HEK293 (cell line): ENCODE results near the gene GNB2.

Experiments
- CTCF ChIA-PET: fragments of 350-600 bp; formaldehyde crosslinking; extraction: SDS; loops from one replicate; lab custom pipeline; 2021; ENCODE audit warnings: antibody characterized with exemption; lab: Yijun Ruan, JAX
- POLR2A ChIA-PET: fragments of 300-600 bp; formaldehyde crosslinking; extraction: SDS; loops from one replicate; lab custom pipeline; 2020; ENCODE audit warnings: antibody characterized with exemption, inconsistent platforms; lab: Yijun Ruan, JAX
- H3K27ac ChIP-seq: fragments of 200-500 bp; sonication (Bioruptor generic); 2 replicates; pipeline ENCODE4 v1.5.1; 2014; ENCODE audit warnings: low read depth, low read length, control low read depth, inconsistent platforms; ENCODE audit errors: extremely low read depth
- H3K36me3 ChIP-seq, 2 experiments: fragments of 200-500 bp in 1 of 2; sonication (Bioruptor generic) in 1 of 2; 1 replicate in 1 of 2; 2 replicates in 1 of 2; pipeline ENCODE4 v1.5.1; 2014 to 2017; ENCODE audit warnings: inconsistent platforms in 2 of 2, low read length in 2 of 2; ENCODE audit not compliant: control insufficient read depth in 2 of 2, insufficient read depth in 1 of 2
- H3K4me1 ChIP-seq: fragments of 200-500 bp; sonication (Bioruptor generic); 2 replicates; pipeline ENCODE4 v1.5.1; 2014; ENCODE audit warnings: mild to moderate bottlenecking, low read length, inconsistent platforms; ENCODE audit not compliant: control insufficient read depth, insufficient read depth
- H3K4me3 ChIP-seq: 2 replicates; pipeline ENCODE4 v1.5.1; 2011; ENCODE audit warnings: low read depth, mild to moderate bottlenecking, control low read depth, low read length, moderate library complexity
- H3K9me3 ChIP-seq: fragments of 200-500 bp; sonication (Bioruptor generic); 2 replicates; pipeline ENCODE4 v1.5.1; 2014; ENCODE audit warnings: low read depth, low read length, inconsistent platforms; ENCODE audit not compliant: control insufficient read depth, insufficient read depth
- GFI1B ChIP-seq: fragments of 450-650 bp; formaldehyde crosslinking; IDR thresholded peaks from 2 replicates; pipeline ENCODE4 v1.5.1; 2016; ENCODE audit warnings: missing biosample characterization, missing genetic modification characterization
- GLI2 ChIP-seq: fragments of 450-650 bp; formaldehyde crosslinking; IDR thresholded peaks from 2 replicates; pipeline ENCODE4; 2017; ENCODE audit warnings: missing biosample characterization, missing genetic modification characterization, low read depth, borderline replicate concordance
- TRIM28 ChIP-seq: IDR thresholded peaks from 2 replicates; pipeline ENCODE4 v1.6.1; 2011; ENCODE audit warnings: low read length, control low read depth, borderline replicate concordance
- ZNF155 ChIP-seq: fragments of 450-650 bp; formaldehyde crosslinking; IDR thresholded peaks from 2 replicates; pipeline ENCODE4 v1.5.1; 2016; ENCODE audit warnings: missing biosample characterization, missing genetic modification characterization
- ZNF169 ChIP-seq: fragments of 450-650 bp; formaldehyde crosslinking; IDR thresholded peaks from 2 replicates; pipeline ENCODE4 v1.5.1; 2016; ENCODE audit warnings: missing biosample characterization, missing genetic modification characterization
- ZNF202 ChIP-seq: fragments of 450-650 bp; formaldehyde crosslinking; IDR thresholded peaks from 2 replicates; pipeline ENCODE4 v1.5.1; 2016; ENCODE audit warnings: missing biosample characterization, missing genetic modification characterization, borderline replicate concordance
- ZNF221 ChIP-seq: fragments of 450-650 bp; formaldehyde crosslinking; IDR thresholded peaks from 2 replicates; pipeline ENCODE4 v1.5.1; 2017; ENCODE audit warnings: missing biosample characterization, missing genetic modification characterization, borderline replicate concordance
- ZNF404 ChIP-seq: fragments of 450-650 bp; formaldehyde crosslinking; IDR thresholded peaks from 2 replicates; pipeline ENCODE4 v1.5.1; 2017; ENCODE audit warnings: missing biosample characterization, missing genetic modification characterization
- ZNF423 ChIP-seq: fragments of 450-650 bp; formaldehyde crosslinking; IDR thresholded peaks from 2 replicates; pipeline ENCODE4 v1.5.1; 2016; ENCODE audit warnings: missing biosample characterization, missing genetic modification characterization
- ZNF514 ChIP-seq: fragments of 450-650 bp; formaldehyde crosslinking; IDR thresholded peaks from 2 replicates; pipeline ENCODE4 v1.5.1; 2016; ENCODE audit warnings: missing biosample characterization, missing genetic modification characterization
- ZNF549 ChIP-seq: fragments of 450-650 bp; IDR thresholded peaks from 2 replicates; pipeline ENCODE4 v1.5.1; 2018; ENCODE audit warnings: missing biosample characterization, missing genetic modification characterization, mild to moderate bottlenecking, inconsistent platforms, moderate library complexity
- ZNF660 ChIP-seq: fragments of 450-650 bp; IDR thresholded peaks from 2 replicates; pipeline ENCODE4 v1.5.1; 2018; ENCODE audit warnings: missing biosample characterization, mild to moderate bottlenecking, missing genetic modification characterization
- ZNF707 ChIP-seq: fragments of 450-650 bp; formaldehyde crosslinking; IDR thresholded peaks from 2 replicates; pipeline ENCODE4 v1.5.1; 2016; ENCODE audit warnings: missing biosample characterization, missing genetic modification characterization
- ZNF747 ChIP-seq: fragments of 450-650 bp; formaldehyde crosslinking; IDR thresholded peaks from 2 replicates; pipeline ENCODE4 v1.5.1; 2016; ENCODE audit warnings: missing biosample characterization, missing genetic modification characterization
- ZNF837 ChIP-seq: fragments of 450-650 bp; formaldehyde crosslinking; IDR thresholded peaks from 2 replicates; pipeline ENCODE4 v1.5.1; 2016; ENCODE audit warnings: missing biosample characterization, missing genetic modification characterization
- ZSCAN16 ChIP-seq: fragments of 450-650 bp; formaldehyde crosslinking; IDR thresholded peaks from 2 replicates; pipeline ENCODE4 v1.5.1; 2016; ENCODE audit warnings: missing biosample characterization, missing genetic modification characterization
- ZSCAN23 ChIP-seq: fragments of 450-650 bp; formaldehyde crosslinking; IDR thresholded peaks from 2 replicates; pipeline ENCODE4 v1.5.1; 2016; ENCODE audit warnings: missing biosample characterization, missing genetic modification characterization
- ZSCAN30 ChIP-seq: fragments of 450-650 bp; IDR thresholded peaks from 2 replicates; pipeline ENCODE4 v1.5.1; 2018; ENCODE audit warnings: missing biosample characterization, mild to moderate bottlenecking, missing genetic modification characterization, moderate library complexity
- TF ChIP-seq, protein P1 (sequence below): fragments of 450-650 bp; formaldehyde crosslinking; IDR thresholded peaks from 2 replicates; pipeline ENCODE4 v1.5.1; 2016; ENCODE audit warnings: missing biosample characterization, missing genetic modification characterization
- TF ChIP-seq, protein P2 (sequence below): fragments of 450-650 bp; formaldehyde crosslinking; IDR thresholded peaks from 2 replicates; pipeline ENCODE4 v1.5.1; 2016; ENCODE audit warnings: missing biosample characterization, missing genetic modification characterization
- TF ChIP-seq, protein P3 (sequence below): fragments of 450-650 bp; formaldehyde crosslinking; IDR thresholded peaks from 2 replicates; pipeline ENCODE4 v1.5.1; 2017; ENCODE audit warnings: missing biosample characterization, missing genetic modification characterization
- TF ChIP-seq, protein P4 (sequence below): fragments of 450-650 bp; formaldehyde crosslinking; IDR thresholded peaks from 2 replicates; pipeline ENCODE4 v1.5.1; 2016; ENCODE audit warnings: missing biosample characterization, missing genetic modification characterization
- TF ChIP-seq, protein P5 (sequence below): fragments of 450-650 bp; formaldehyde crosslinking; IDR thresholded peaks from 2 replicates; pipeline ENCODE4 v1.5.1; 2017; ENCODE audit warnings: missing biosample characterization, missing genetic modification characterization

GNB2 gene

DNA sequence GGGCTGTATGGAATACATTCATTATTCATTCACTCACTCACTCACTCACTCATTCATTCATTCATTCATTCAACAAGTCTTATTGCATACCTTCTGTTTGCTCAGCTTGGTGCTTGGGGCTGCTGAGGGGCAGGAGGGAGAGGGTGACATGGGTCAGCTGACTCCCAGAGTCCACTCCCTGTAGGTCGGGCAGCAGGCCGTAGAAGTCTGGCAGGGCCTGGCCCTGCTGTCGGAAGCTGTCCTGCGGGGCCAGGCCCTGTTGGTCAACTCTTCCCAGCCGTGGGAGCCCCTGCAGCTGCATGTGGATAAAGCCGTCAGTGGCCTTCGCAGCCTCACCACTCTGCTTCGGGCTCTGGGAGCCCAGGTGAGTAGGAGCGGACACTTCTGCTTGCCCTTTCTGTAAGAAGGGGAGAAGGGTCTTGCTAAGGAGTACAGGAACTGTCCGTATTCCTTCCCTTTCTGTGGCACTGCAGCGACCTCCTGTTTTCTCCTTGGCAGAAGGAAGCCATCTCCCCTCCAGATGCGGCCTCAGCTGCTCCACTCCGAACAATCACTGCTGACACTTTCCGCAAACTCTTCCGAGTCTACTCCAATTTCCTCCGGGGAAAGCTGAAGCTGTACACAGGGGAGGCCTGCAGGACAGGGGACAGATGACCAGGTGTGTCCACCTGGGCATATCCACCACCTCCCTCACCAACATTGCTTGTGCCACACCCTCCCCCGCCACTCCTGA is 49.1 kb downstream of the GNB2 start:
- no peak overlapping the region for H3K27ac ChIP-seq
- H3K9me3 ChIP-seq: no peaks in the 10 kb centered on the region
- TF ChIP-seq ZNF514 (tag by site-specific recombination) (no peak), GLI2 (tag by site-specific recombination) (no peak), ZNF221 (tag by site-specific recombination) (no peak), ZNF747 (tag by site-specific recombination) (no peak), ZNF404 (tag by site-specific recombination) (no peak), ZSCAN16 (no peak), ZNF169 (tag by site-specific recombination) (no peak)
- TF ChIP-seq, protein P1, sequence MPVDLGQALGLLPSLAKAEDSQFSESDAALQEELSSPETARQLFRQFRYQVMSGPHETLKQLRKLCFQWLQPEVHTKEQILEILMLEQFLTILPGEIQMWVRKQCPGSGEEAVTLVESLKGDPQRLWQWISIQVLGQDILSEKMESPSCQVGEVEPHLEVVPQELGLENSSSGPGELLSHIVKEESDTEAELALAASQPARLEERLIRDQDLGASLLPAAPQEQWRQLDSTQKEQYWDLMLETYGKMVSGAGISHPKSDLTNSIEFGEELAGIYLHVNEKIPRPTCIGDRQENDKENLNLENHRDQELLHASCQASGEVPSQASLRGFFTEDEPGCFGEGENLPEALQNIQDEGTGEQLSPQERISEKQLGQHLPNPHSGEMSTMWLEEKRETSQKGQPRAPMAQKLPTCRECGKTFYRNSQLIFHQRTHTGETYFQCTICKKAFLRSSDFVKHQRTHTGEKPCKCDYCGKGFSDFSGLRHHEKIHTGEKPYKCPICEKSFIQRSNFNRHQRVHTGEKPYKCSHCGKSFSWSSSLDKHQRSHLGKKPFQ (tag by site-specific recombination): no peak
- ChIA-PET CTCF (interaction anchor here (1.0 to 10.1 kb wide), 2 partner anchors 16 to 24 kb away, joined by 3 to 100 read pairs; partner anchors contain the start of gene POP7), POLR2A (interaction anchor here (0.5 to 2.2 kb wide), 2 partner anchors 8 to 17 kb away, joined by 3 to 8 read pairs; partner anchors contain the start of gene POP7)
- no peak overlapping the region for H3K4me3 ChIP-seq
- H3K36me3 ChIP-seq: no peaks in the 10 kb centered on the region
- no peaks in the 10 kb centered on the region for H3K4me1 ChIP-seq

DNA sequence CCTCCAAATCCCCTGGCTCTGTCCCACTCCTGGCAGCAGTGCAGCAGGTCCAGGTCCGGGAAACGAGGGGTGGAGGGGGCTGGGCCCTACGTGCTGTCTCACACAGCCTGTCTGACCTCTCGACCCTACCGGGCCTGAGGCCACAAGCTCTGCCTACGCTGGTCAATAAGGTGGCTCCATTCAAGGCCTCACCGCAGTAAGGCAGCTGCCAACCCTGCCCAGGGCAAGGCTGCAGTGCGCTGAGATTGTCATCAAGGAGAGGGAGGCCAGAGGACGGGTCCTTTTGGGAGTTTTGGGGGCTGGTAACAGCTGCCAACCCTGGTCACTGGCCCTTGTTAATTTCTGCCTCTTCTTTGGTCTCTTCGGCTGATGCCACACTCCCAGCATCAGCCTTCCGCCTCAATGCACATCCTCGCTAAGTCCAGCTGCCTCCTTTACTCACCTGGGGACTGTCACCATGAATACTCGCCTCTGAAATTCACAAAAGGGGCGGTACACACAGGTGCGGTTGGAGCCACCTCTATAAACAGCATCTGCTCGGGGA is 50.3 kb downstream of the GNB2 start:
- CTCF ChIA-PET: interaction anchor here (1.0 to 10.1 kb wide), 2 partner anchors 17 to 25 kb away, joined by 3 to 100 read pairs; partner anchors contain the start of gene POP7
- TF ChIP-seq ZNF155 (tag by site-specific recombination) (no peak), ZNF202 (no peak), ZSCAN30 (tag by site-specific recombination) (no peak), ZNF707 (tag by site-specific recombination) (no peak), ZNF549 (tag by site-specific recombination) (no peak), ZNF660 (tag by site-specific recombination) (no peak), ZSCAN23 (tag by site-specific recombination) (no peak), GFI1B (no peak), TRIM28 (no peak), ZNF837 (tag by site-specific recombination) (no peak), ZNF423 (no peak)
- TF ChIP-seq, protein P2, sequence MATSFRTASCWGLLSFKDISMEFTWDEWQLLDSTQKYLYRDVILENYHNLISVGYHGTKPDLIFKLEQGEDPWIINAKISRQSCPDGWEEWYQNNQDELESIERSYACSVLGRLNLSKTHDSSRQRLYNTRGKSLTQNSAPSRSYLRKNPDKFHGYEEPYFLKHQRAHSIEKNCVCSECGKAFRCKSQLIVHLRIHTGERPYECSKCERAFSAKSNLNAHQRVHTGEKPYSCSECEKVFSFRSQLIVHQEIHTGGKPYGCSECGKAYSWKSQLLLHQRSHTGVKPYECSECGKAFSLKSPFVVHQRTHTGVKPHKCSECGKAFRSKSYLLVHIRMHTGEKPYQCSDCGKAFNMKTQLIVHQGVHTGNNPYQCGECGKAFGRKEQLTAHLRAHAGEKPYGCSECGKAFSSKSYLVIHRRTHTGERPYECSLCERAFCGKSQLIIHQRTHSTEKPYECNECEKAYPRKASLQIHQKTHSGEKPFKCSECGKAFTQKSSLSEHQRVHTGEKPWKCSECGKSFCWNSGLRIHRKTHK: no peak
- TF ChIP-seq, protein P3, sequence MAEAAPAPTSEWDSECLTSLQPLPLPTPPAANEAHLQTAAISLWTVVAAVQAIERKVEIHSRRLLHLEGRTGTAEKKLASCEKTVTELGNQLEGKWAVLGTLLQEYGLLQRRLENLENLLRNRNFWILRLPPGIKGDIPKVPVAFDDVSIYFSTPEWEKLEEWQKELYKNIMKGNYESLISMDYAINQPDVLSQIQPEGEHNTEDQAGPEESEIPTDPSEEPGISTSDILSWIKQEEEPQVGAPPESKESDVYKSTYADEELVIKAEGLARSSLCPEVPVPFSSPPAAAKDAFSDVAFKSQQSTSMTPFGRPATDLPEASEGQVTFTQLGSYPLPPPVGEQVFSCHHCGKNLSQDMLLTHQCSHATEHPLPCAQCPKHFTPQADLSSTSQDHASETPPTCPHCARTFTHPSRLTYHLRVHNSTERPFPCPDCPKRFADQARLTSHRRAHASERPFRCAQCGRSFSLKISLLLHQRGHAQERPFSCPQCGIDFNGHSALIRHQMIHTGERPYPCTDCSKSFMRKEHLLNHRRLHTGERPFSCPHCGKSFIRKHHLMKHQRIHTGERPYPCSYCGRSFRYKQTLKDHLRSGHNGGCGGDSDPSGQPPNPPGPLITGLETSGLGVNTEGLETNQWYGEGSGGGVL (tag by site-specific recombination): no peak
- TF ChIP-seq, protein P4, sequence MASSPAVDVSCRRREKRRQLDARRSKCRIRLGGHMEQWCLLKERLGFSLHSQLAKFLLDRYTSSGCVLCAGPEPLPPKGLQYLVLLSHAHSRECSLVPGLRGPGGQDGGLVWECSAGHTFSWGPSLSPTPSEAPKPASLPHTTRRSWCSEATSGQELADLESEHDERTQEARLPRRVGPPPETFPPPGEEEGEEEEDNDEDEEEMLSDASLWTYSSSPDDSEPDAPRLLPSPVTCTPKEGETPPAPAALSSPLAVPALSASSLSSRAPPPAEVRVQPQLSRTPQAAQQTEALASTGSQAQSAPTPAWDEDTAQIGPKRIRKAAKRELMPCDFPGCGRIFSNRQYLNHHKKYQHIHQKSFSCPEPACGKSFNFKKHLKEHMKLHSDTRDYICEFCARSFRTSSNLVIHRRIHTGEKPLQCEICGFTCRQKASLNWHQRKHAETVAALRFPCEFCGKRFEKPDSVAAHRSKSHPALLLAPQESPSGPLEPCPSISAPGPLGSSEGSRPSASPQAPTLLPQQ: no peak
- TF ChIP-seq, protein P5, sequence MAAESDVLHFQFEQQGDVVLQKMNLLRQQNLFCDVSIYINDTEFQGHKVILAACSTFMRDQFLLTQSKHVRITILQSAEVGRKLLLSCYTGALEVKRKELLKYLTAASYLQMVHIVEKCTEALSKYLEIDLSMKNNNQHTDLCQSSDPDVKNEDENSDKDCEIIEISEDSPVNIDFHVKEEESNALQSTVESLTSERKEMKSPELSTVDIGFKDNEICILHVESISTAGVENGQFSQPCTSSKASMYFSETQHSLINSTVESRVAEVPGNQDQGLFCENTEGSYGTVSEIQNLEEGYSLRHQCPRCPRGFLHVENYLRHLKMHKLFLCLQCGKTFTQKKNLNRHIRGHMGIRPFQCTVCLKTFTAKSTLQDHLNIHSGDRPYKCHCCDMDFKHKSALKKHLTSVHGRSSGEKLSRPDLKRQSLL (tag by site-specific recombination): no peak
- no peak overlapping the region for H3K4me3 ChIP-seq
- no peaks in the 10 kb centered on the region for H3K9me3 ChIP-seq
- H3K4me1 ChIP-seq: no peaks in the 10 kb centered on the region
- H3K27ac ChIP-seq: no peak overlapping the region
- POLR2A ChIA-PET: interaction anchor here (2.2 kb wide), 1 partner anchor 18 kb away, joined by 8 read pairs; the partner anchor contains the start of gene POP7
- no peaks in the 10 kb centered on the region for H3K36me3 ChIP-seq
